ENCODE data around the gene CD101. TPM values are rescaled to one million over a fixed set of nuclear protein-coding genes. Genes with fewer than 3 reads are reported as not detected.

The CD101 gene
- total RNA-seq, 5 donors from 2014 or later (not counting 1 experiment from before 2014, with no cell fraction given), result 4.8 to 13.4 (median 5.3) TPM

- whole genome bisulfite sequencing (ENCODE audit: insufficient coverage), result 0% methylated on average over 4 of the region's 18 CpGs
- no peaks in the 10 kb centered on the region for H3K36me3 ChIP-seq (ENCODE audit: control insufficient read depth in 2 of 2, extremely low read depth in 1 of 2, insufficient read depth in 1 of 2, low read length in 1 of 2)
- H3K27me3 ChIP-seq (replicated peaks in 1 of 2; ENCODE audit: control insufficient read depth in 2 of 2, extremely low read depth in 1 of 2, insufficient read depth in 2 of 2, low read length in 1 of 2), result no peaks in the 10 kb centered on the region
- no peak overlapping the region for H3K4me3 Mint-ChIP-seq
- H3K4me1 ChIP-seq (ENCODE audit: control insufficient read depth in 1 of 2, extremely low read depth in 1 of 2, insufficient read depth in 2 of 2, low read length in 2 of 2), result peaks cover 12 to 15% of the 10 kb centered on the region in 2 experiments
- ATAC-seq (replicated peaks in 1 of 4) (peak; percentile 25 to 55 (median 34)), DNase-seq (peak; percentile 31 to 79 (median 62))
- H3K36me3 Mint-ChIP-seq, result peaks cover 11% of the 10 kb centered on the region
- H3K27ac ChIP-seq (ENCODE audit: low read length), result peak overlapping the region; percentile 85
- H3K4me1 Mint-ChIP-seq, result peaks cover 46 to 48% (median 46%) of the 10 kb centered on the region in 3 donors
- H3K27ac Mint-ChIP-seq, result no peak overlapping the region
- ChIA-PET CTCF (interaction anchor here (0.7 to 2.4 kb wide), 10 partner anchors 10 to 503 kb away, joined by 3 to 34 read pairs (median 4); no protein-coding TSS in a partner anchor), POLR2A (interaction anchor here (0.7 to 1.9 kb wide), 9 partner anchors 22 to 869 kb away, joined by 3 to 17 read pairs (median 5); partner anchors contain the start of gene CD2 (in 1 of the 2))
- peak overlapping the region; percentile 70 to 83 for H3K4me3 ChIP-seq (ENCODE audit: control insufficient read depth in 1 of 2, extremely low read depth in 1 of 2, low read length in 1 of 2)
- H3K9me3 Mint-ChIP-seq, result no peaks in the 10 kb centered on the region
- H3K9me3 ChIP-seq, result no peaks in the 10 kb centered on the region
- H3K27me3 Mint-ChIP-seq, result no peaks in the 10 kb centered on the region
These were observed 57.7 kb downstream of the CD101 start for GRCh38 chr1:117059334-117059677.

GRCh38 chr1:117059678-117060440 is 58.3 kb downstream of the CD101 start, which contains the start of gene TTF2:
TSS of gene TTF2 (plus strand) at chr1:117060326. CDS start at chr1:117060347, 21 bp downstream.
- WGBS (ENCODE audit: insufficient coverage), result 0% methylated on average over 28 of the region's 48 CpGs
- no peaks in the 10 kb centered on the region for H3K36me3 ChIP-seq (ENCODE audit: control insufficient read depth in 2 of 2, extremely low read depth in 1 of 2, insufficient read depth in 1 of 2, low read length in 1 of 2)
- peak; percentile 91 to 96 (median 94) for ATAC-seq (replicated peaks in 1 of 4)
- no peaks in the 10 kb centered on the region for H3K9me3 Mint-ChIP-seq
- peak within 1 kb of the TSS; percentile 39 to 77 for H3K27ac Mint-ChIP-seq
- ChIA-PET POLR2A (interaction anchor here (0.6 to 1.9 kb wide), 24 partner anchors 12 to 876 kb away, joined by 3 to 17 read pairs (median 4); partner anchors contain the start of gene CD2 (in 1 of the 2)), CTCF (interaction anchor here (0.6 to 2.4 kb wide), 23 partner anchors 11 to 890 kb away, joined by 3 to 34 read pairs (median 4); partner anchors contain the start of genes CD101 (in 1 of the 2) and CD2 (in 1 of the 2))
- H3K4me3 Mint-ChIP-seq, result no peak within 1 kb of the TSS
- peak within 1 kb of the TSS; percentile 70 to 83 for H3K4me3 ChIP-seq (ENCODE audit: control insufficient read depth in 1 of 2, extremely low read depth in 1 of 2, low read length in 1 of 2)
- DNase-seq, result peak; percentile 87 to 99 (median 96)
- peaks cover 11% of the 10 kb centered on the region for H3K36me3 Mint-ChIP-seq
- H3K9me3 ChIP-seq, result no peaks in the 10 kb centered on the region
- no peaks in the 10 kb centered on the region for H3K27me3 ChIP-seq (replicated peaks in 1 of 2; ENCODE audit: control insufficient read depth in 2 of 2, extremely low read depth in 1 of 2, insufficient read depth in 2 of 2, low read length in 1 of 2)
- peaks cover 44 to 48% (median 46%) of the 10 kb centered on the region in 3 donors for H3K4me1 Mint-ChIP-seq
- H3K27me3 Mint-ChIP-seq, result no peaks in the 10 kb centered on the region
- H3K27ac ChIP-seq (ENCODE audit: low read length), result peak within 1 kb of the TSS; percentile 85
- H3K4me1 ChIP-seq (ENCODE audit: control insufficient read depth in 1 of 2, extremely low read depth in 1 of 2, insufficient read depth in 2 of 2, low read length in 2 of 2), result peaks cover 12 to 15% of the 10 kb centered on the region in 2 experiments

- Mint-ChIP-seq H3K27ac (peak overlapping the region; percentile 39 to 77), H3K27me3 (no peaks in the 10 kb centered on the region), H3K36me3 (peaks cover 16% of the 10 kb centered on the region), H3K4me1 (peaks cover 36 to 43% (median 42%) of the 10 kb centered on the region in 3 donors), H3K9me3 (no peaks in the 10 kb centered on the region), H3K4me3 (no peak overlapping the region)
- no peaks in the 10 kb centered on the region for H3K9me3 ChIP-seq
- WGBS (ENCODE audit: insufficient coverage), result 22% methylated on average over 38 of the region's 42 CpGs
- CTCF ChIA-PET, result interaction anchor here (0.6 to 2.4 kb wide), 25 partner anchors 11 to 891 kb away, joined by 3 to 34 read pairs (median 4); partner anchors contain the start of genes CD101 (in 1 of the 2) and CD2 (in 1 of the 2)
- H3K4me1 ChIP-seq (ENCODE audit: control insufficient read depth in 1 of 2, extremely low read depth in 1 of 2, insufficient read depth in 2 of 2, low read length in 2 of 2), result peaks cover 12 to 13% of the 10 kb centered on the region in 2 experiments
- H3K4me3 ChIP-seq (ENCODE audit: control insufficient read depth in 1 of 2, extremely low read depth in 1 of 2, low read length in 1 of 2), result peak overlapping the region; percentile 70 to 71
- POLR2A ChIA-PET, result interaction anchor here (0.6 to 1.9 kb wide), 18 partner anchors 11 to 595 kb away, joined by 3 to 17 read pairs (median 4); partner anchors contain the start of gene CD2 (in 1 of the 2)
- DNase-seq (peak in 5 of 35 experiments; percentile 4 to 58 (median 13)), ATAC-seq (replicated peaks in 1 of 4) (peak; percentile 1 to 11 (median 6))
- H3K27ac ChIP-seq (ENCODE audit: low read length), result peak overlapping the region; percentile 68
- H3K27me3 ChIP-seq (replicated peaks in 1 of 2; ENCODE audit: control insufficient read depth in 2 of 2, extremely low read depth in 1 of 2, insufficient read depth in 2 of 2, low read length in 1 of 2), result no peaks in the 10 kb centered on the region
- no peaks in the 10 kb centered on the region for H3K36me3 ChIP-seq (ENCODE audit: control insufficient read depth in 2 of 2, extremely low read depth in 1 of 2, insufficient read depth in 1 of 2, low read length in 1 of 2)
These were observed 59.1 kb downstream of the CD101 start for GRCh38 chr1:117060441-117061317.

- H3K4me3 Mint-ChIP-seq, result peak overlapping the region in 1 of 3 donors; percentile 32
These were observed 60.4 kb downstream of the CD101 start for GRCh38 chr1:117061986-117062415.

GRCh38 chr1:117066367-117066766 is 64.8 kb downstream of the CD101 start:
- Histone ChIP-seq H3K4me1 (ENCODE audit: control insufficient read depth in 1 of 2, extremely low read depth in 1 of 2, insufficient read depth in 2 of 2, low read length in 2 of 2) (no peaks in the 10 kb centered on the region), H3K36me3 (ENCODE audit: control insufficient read depth in 2 of 2, extremely low read depth in 1 of 2, insufficient read depth in 1 of 2, low read length in 1 of 2) (peaks cover 3% of the 10 kb centered on the region in 2 donors), H3K4me3 (ENCODE audit: control insufficient read depth in 1 of 2, extremely low read depth in 1 of 2, low read length in 1 of 2) (no peak overlapping the region), H3K27ac (ENCODE audit: low read length) (no peak overlapping the region), H3K27me3 (replicated peaks in 1 of 2; ENCODE audit: control insufficient read depth in 2 of 2, extremely low read depth in 1 of 2, insufficient read depth in 2 of 2, low read length in 1 of 2) (no peaks in the 10 kb centered on the region), H3K9me3 (no peaks in the 10 kb centered on the region)
- POLR2A ChIA-PET, result interaction anchor here in 1 of 2 donors (0.6 kb wide), 1 partner anchor 588 kb away, joined by 4 read pairs; no protein-coding TSS in a partner anchor
- Mint-ChIP-seq H3K9me3 (no peaks in the 10 kb centered on the region), H3K27me3 (no peaks in the 10 kb centered on the region), H3K36me3 (peaks cover 25% of the 10 kb centered on the region), H3K27ac (no peak overlapping the region), H3K4me3 (no peak overlapping the region), H3K4me1 (peaks cover 23 to 42% (median 26%) of the 10 kb centered on the region in 3 donors)
- ATAC-seq (replicated peaks in 1 of 4) (no peak), DNase-seq (no peak)
- WGBS (ENCODE audit: insufficient coverage), result 100% methylated on average over 1 of the region's 6 CpGs
- CTCF ChIA-PET, result interaction anchor here (0.5 to 3.4 kb wide), 5 partner anchors 28 to 497 kb away, joined by 3 to 41 read pairs (median 6); no protein-coding TSS in a partner anchor

More at GRCh38 chr1:117061986-117062415, 60.4 kb downstream of the CD101 start:
- H3K4me1 Mint-ChIP-seq, result peaks cover 36 to 43% (median 42%) of the 10 kb centered on the region in 3 donors
- no peak overlapping the region for H3K4me3 ChIP-seq (ENCODE audit: control insufficient read depth in 1 of 2, extremely low read depth in 1 of 2, low read length in 1 of 2)
- no peaks in the 10 kb centered on the region for H3K9me3 Mint-ChIP-seq
- ChIA-PET POLR2A (no interaction called here), CTCF (interaction anchor here (0.5 to 0.6 kb wide), 3 partner anchors 214 to 509 kb away, joined by 3 to 5 read pairs (median 3); no protein-coding TSS in a partner anchor)
- H3K27ac ChIP-seq (ENCODE audit: low read length), result no peak overlapping the region
- ATAC-seq (replicated peaks in 1 of 4) (no peak), DNase-seq (peak in 1 of 35 experiments; percentile 55)
- H3K4me1 ChIP-seq (ENCODE audit: control insufficient read depth in 1 of 2, extremely low read depth in 1 of 2, insufficient read depth in 2 of 2, low read length in 2 of 2), result peaks cover 12 to 13% of the 10 kb centered on the region in 2 experiments
- H3K27me3 Mint-ChIP-seq, result no peaks in the 10 kb centered on the region
- 40% methylated on average over 1 of the region's 2 CpGs for WGBS (ENCODE audit: insufficient coverage)
- peaks cover 21% of the 10 kb centered on the region for H3K36me3 Mint-ChIP-seq
- H3K27me3 ChIP-seq (replicated peaks in 1 of 2; ENCODE audit: control insufficient read depth in 2 of 2, extremely low read depth in 1 of 2, insufficient read depth in 2 of 2, low read length in 1 of 2), result no peaks in the 10 kb centered on the region
- no peaks in the 10 kb centered on the region for H3K9me3 ChIP-seq
- peak overlapping the region in 1 of 2 donors; percentile 28 for H3K27ac Mint-ChIP-seq
- H3K36me3 ChIP-seq (ENCODE audit: control insufficient read depth in 2 of 2, extremely low read depth in 1 of 2, insufficient read depth in 1 of 2, low read length in 1 of 2), result peaks cover 0 to 3% of the 10 kb centered on the region in 2 donors

Data from T-cell (primary cell).